ENCODE results near the gene NAA16.

The NAA16 gene

GRCh38 chr13:41325752-41326151 lies 14.7 kb downstream of the NAA16 start:
- Histone ChIP-seq H3K4me1 (ENCODE audit: control insufficient read depth, insufficient read depth, low read length) (no peaks in the 10 kb centered on the region), H3K27ac (ENCODE audit: insufficient read depth, low read depth, low read length, poor library complexity, severe bottlenecking) (no peak overlapping the region), H3K27me3 (ENCODE audit: control insufficient read depth, insufficient read depth, low read length, poor library complexity, severe bottlenecking) (no peaks in the 10 kb centered on the region), H3K36me3 (ENCODE audit: control insufficient read depth, insufficient read depth, low read length) (peaks cover 20% of the 10 kb centered on the region), H3K4me3 (ENCODE audit: insufficient read depth, low read depth, low read length) (no peak overlapping the region), H3K9me3 (ENCODE audit: control insufficient read depth, low read length) (no peaks in the 10 kb centered on the region)
- WGBS, 2 experiments, result 91 to 100% methylated on average over 1 to 2 of the region's 2 CpGs

- peaks cover 16% of the 10 kb centered on the region for H3K36me3 ChIP-seq (ENCODE audit: control insufficient read depth, insufficient read depth, low read length)
- 78 to 100% methylated on average over 1 of the region's 1 CpG for WGBS, 2 experiments
- no peak overlapping the region for H3K27ac ChIP-seq (ENCODE audit: insufficient read depth, low read depth, low read length, poor library complexity, severe bottlenecking)
Observed at GRCh38 chr13:41326661-41327060, 15.6 kb downstream of the NAA16 start.

GRCh38 chr13:41327994-41328790 lies 17.1 kb downstream of the NAA16 start:
- no peaks in the 10 kb centered on the region for H3K9me3 ChIP-seq (ENCODE audit: control insufficient read depth, low read length)
- WGBS, 2 experiments, result 91 to 98% methylated on average over 2 to 3 of the region's 3 CpGs
- no peaks in the 10 kb centered on the region for H3K27me3 ChIP-seq (ENCODE audit: control insufficient read depth, insufficient read depth, low read length, poor library complexity, severe bottlenecking)
- no peak overlapping the region for H3K4me3 ChIP-seq (ENCODE audit: insufficient read depth, low read depth, low read length)
- H3K4me1 ChIP-seq (ENCODE audit: control insufficient read depth, insufficient read depth, low read length), result no peaks in the 10 kb centered on the region
- H3K27ac ChIP-seq (ENCODE audit: insufficient read depth, low read depth, low read length, poor library complexity, severe bottlenecking), result no peak overlapping the region
- H3K36me3 ChIP-seq (ENCODE audit: control insufficient read depth, insufficient read depth, low read length), result peaks cover 16% of the 10 kb centered on the region

More at GRCh38 chr13:41326661-41327060, 15.6 kb downstream of the NAA16 start:
- Histone ChIP-seq H3K4me1 (ENCODE audit: control insufficient read depth, insufficient read depth, low read length) (no peaks in the 10 kb centered on the region), H3K4me3 (ENCODE audit: insufficient read depth, low read depth, low read length) (no peak overlapping the region), H3K27me3 (ENCODE audit: control insufficient read depth, insufficient read depth, low read length, poor library complexity, severe bottlenecking) (no peaks in the 10 kb centered on the region), H3K9me3 (ENCODE audit: control insufficient read depth, low read length) (no peaks in the 10 kb centered on the region)

DNA sequence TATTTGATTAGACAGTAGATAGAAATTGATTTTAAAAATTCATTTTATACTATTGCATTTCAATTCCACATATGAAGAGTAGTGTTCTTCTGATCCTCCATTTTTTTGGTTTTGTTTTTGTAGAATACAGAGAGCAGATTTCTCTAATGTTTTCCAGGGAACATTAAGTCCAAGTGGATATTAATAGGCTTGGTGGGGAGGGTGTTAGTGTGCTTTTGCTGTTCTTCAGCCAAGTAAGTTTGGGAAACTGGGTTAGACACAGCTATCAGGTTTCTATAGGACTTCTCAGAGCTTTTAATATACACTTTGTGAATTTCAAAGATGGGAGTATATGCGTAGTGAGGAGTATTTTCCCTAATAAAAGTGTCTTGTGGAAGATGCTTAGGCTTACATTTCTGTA lies 21.8 kb downstream of the NAA16 start:
- Histone ChIP-seq H3K27ac (ENCODE audit: insufficient read depth, low read depth, low read length, poor library complexity, severe bottlenecking) (no peak overlapping the region), H3K4me3 (ENCODE audit: insufficient read depth, low read depth, low read length) (no peak overlapping the region), H3K4me1 (ENCODE audit: control insufficient read depth, insufficient read depth, low read length) (no peaks in the 10 kb centered on the region), H3K36me3 (ENCODE audit: control insufficient read depth, insufficient read depth, low read length) (peaks cover 3% of the 10 kb centered on the region), H3K27me3 (ENCODE audit: control insufficient read depth, insufficient read depth, low read length, poor library complexity, severe bottlenecking) (no peaks in the 10 kb centered on the region), H3K9me3 (ENCODE audit: control insufficient read depth, low read length) (no peaks in the 10 kb centered on the region)
- 100% methylated on average over 1 of the region's 1 CpG; no CpG with 5 or more reads in 1 of the 2 experiments for WGBS, 2 experiments

- Histone ChIP-seq H3K27me3 (ENCODE audit: control insufficient read depth, insufficient read depth, low read length, poor library complexity, severe bottlenecking) (no peaks in the 10 kb centered on the region), H3K4me1 (ENCODE audit: control insufficient read depth, insufficient read depth, low read length) (no peaks in the 10 kb centered on the region), H3K27ac (ENCODE audit: insufficient read depth, low read depth, low read length, poor library complexity, severe bottlenecking) (no peak overlapping the region), H3K9me3 (ENCODE audit: control insufficient read depth, low read length) (no peaks in the 10 kb centered on the region), H3K36me3 (ENCODE audit: control insufficient read depth, insufficient read depth, low read length) (peaks cover 5% of the 10 kb centered on the region), H3K4me3 (ENCODE audit: insufficient read depth, low read depth, low read length) (no peak overlapping the region)
- WGBS, 2 experiments, result 92% methylated on average over 4 of the region's 4 CpGs
Observed at GRCh38 chr13:41334810-41335209, 23.7 kb downstream of the NAA16 start.

DNA sequence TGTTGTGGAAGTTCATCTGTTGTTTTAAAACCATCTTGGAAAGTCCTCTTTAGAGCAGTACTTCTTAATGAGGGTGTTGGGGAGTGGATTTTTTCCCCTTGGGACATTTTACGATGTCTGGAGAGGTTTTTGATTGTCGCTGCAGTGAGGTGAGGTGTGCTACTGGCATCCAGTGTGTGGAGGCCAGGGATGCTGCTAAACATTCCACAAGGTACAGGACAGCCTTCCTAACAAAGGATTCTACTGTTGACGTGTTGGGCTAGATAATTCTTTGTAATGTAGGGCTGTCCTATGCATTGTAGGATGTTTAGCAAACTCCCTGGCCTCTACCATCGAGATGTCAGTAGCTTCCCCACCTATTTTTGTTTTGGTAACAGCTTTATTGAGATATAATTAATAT lies 33.3 kb downstream of the NAA16 start:
- no peak overlapping the region for H3K27ac ChIP-seq (ENCODE audit: insufficient read depth, low read depth, low read length, poor library complexity, severe bottlenecking)
- no peaks in the 10 kb centered on the region for H3K9me3 ChIP-seq (ENCODE audit: control insufficient read depth, low read length)
- WGBS, 2 experiments, result 95 to 100% methylated on average over 3 to 4 of the region's 4 CpGs
- H3K4me1 ChIP-seq (ENCODE audit: control insufficient read depth, insufficient read depth, low read length), result no peaks in the 10 kb centered on the region
- peaks cover 18% of the 10 kb centered on the region for H3K36me3 ChIP-seq (ENCODE audit: control insufficient read depth, insufficient read depth, low read length)
- H3K27me3 ChIP-seq (ENCODE audit: control insufficient read depth, insufficient read depth, low read length, poor library complexity, severe bottlenecking), result no peaks in the 10 kb centered on the region
- no peak overlapping the region for H3K4me3 ChIP-seq (ENCODE audit: insufficient read depth, low read depth, low read length)

- Histone ChIP-seq H3K4me1 (ENCODE audit: control insufficient read depth, insufficient read depth, low read length) (no peaks in the 10 kb centered on the region), H3K9me3 (ENCODE audit: control insufficient read depth, low read length) (no peaks in the 10 kb centered on the region), H3K27ac (ENCODE audit: insufficient read depth, low read depth, low read length, poor library complexity, severe bottlenecking) (no peak overlapping the region), H3K4me3 (ENCODE audit: insufficient read depth, low read depth, low read length) (no peak overlapping the region), H3K27me3 (ENCODE audit: control insufficient read depth, insufficient read depth, low read length, poor library complexity, severe bottlenecking) (no peaks in the 10 kb centered on the region), H3K36me3 (ENCODE audit: control insufficient read depth, insufficient read depth, low read length) (peaks cover 15% of the 10 kb centered on the region)
- WGBS, 2 experiments, result 95 to 97% methylated on average over 9 of the region's 9 CpGs
Observed at GRCh38 chr13:41345165-41345913, 34.3 kb downstream of the NAA16 start.

- Histone ChIP-seq H3K27ac (ENCODE audit: insufficient read depth, low read depth, low read length, poor library complexity, severe bottlenecking) (no peak overlapping the region), H3K36me3 (ENCODE audit: control insufficient read depth, insufficient read depth, low read length) (peaks cover 15% of the 10 kb centered on the region), H3K27me3 (ENCODE audit: control insufficient read depth, insufficient read depth, low read length, poor library complexity, severe bottlenecking) (no peaks in the 10 kb centered on the region), H3K4me3 (ENCODE audit: insufficient read depth, low read depth, low read length) (no peak overlapping the region), H3K4me1 (ENCODE audit: control insufficient read depth, insufficient read depth, low read length) (no peaks in the 10 kb centered on the region), H3K9me3 (ENCODE audit: control insufficient read depth, low read length) (no peaks in the 10 kb centered on the region)
- 92% methylated on average over 8 to 9 of the region's 9 CpGs for WGBS, 2 experiments
Observed at GRCh38 chr13:41345914-41346589, 35.0 kb downstream of the NAA16 start.

GRCh38 chr13:41352935-41353840 lies 42.1 kb downstream of the NAA16 start:
- Histone ChIP-seq H3K27ac (ENCODE audit: insufficient read depth, low read depth, low read length, poor library complexity, severe bottlenecking) (no peak overlapping the region), H3K36me3 (ENCODE audit: control insufficient read depth, insufficient read depth, low read length) (peaks cover 2% of the 10 kb centered on the region), H3K4me1 (ENCODE audit: control insufficient read depth, insufficient read depth, low read length) (no peaks in the 10 kb centered on the region), H3K9me3 (ENCODE audit: control insufficient read depth, low read length) (no peaks in the 10 kb centered on the region), H3K27me3 (ENCODE audit: control insufficient read depth, insufficient read depth, low read length, poor library complexity, severe bottlenecking) (no peaks in the 10 kb centered on the region), H3K4me3 (ENCODE audit: insufficient read depth, low read depth, low read length) (no peak overlapping the region)
- 53 to 57% methylated on average over 13 to 14 of the region's 14 CpGs for WGBS, 2 experiments
